Measurements from ENCODE around the gene EPHA8. TPM values are rescaled to one million over a fixed set of nuclear protein-coding genes. Genes with fewer than 3 reads are reported as not detected.

Gene EPHA8
- total and polyA plus RNA-seq, 2 of the 4 experiments (the other 2 are of a cell fraction): not detected

DNA sequence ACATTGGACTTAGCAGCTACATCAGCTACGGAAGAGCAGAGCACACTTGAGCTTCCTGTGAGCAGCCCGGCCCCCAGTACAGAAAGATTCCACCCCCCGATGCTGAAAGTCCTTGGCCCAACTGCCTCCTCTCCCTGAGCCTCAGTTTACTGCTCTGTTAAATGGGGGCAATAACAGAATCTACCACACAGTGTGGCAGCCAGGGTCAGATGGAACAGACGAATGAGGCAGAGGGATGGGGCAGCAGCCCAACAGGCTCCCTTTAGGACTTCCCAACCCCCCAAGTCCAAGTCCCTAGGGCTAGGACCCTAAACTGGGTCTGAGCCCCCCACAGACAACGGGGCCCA lies 50.3 kb downstream of the EPHA8 start:
- TF ChIP-seq SMC3 (IDR thresholded peaks at IDR 0.05; ENCODE audit: low read depth, low read length) (no peak), MAZ (IDR thresholded peaks at IDR 0.05; ENCODE audit: borderline replicate concordance, low read depth, low read length) (no peak)
- H2AK5ac ChIP-seq (ENCODE audit: low read depth, low read length): no peak overlapping the region
- peaks cover 40% of the 10 kb centered on the region for H3K27me3 ChIP-seq (ENCODE audit: control insufficient read depth, insufficient read depth, low read length)
- no peaks in the 10 kb centered on the region for H3K4me1 ChIP-seq (ENCODE audit: control insufficient read depth, insufficient read depth, low read length)
- H2AK9ac ChIP-seq (replicated peaks; ENCODE audit: low read depth, low read length, poor library complexity): no peak overlapping the region
- no peak overlapping the region for H3K27ac ChIP-seq (ENCODE audit: insufficient read depth, low read length)
- in situ Hi-C loops (cut with MboI; ENCODE audit: low sequenced_read_pairs) (no loop called here), dilution Hi-C loops (cut with HindIII; ENCODE audit: low sequenced_read_pairs, unreplicated experiment) (no loop called here), intact Hi-C loops (cut with micrococcal nuclease) (no loop called here)
- no peak overlapping the region for H2BK5ac ChIP-seq (ENCODE audit: low read depth, low read length, poor library complexity, severe bottlenecking)
- no peak overlapping the region for H4K91ac ChIP-seq (ENCODE audit: insufficient read depth, low read depth, low read length)
- ATAC-seq (ENCODE audit: low read depth) (no peak), DNase-seq (no peak)
- H3K36me3 ChIP-seq (ENCODE audit: control insufficient read depth, insufficient read depth, low read length): no peaks in the 10 kb centered on the region
- no peak overlapping the region for H3K18ac ChIP-seq (ENCODE audit: low read depth, low read length)
- no peaks in the 10 kb centered on the region for H3K9me3 ChIP-seq (ENCODE audit: control insufficient read depth, insufficient read depth, low read length)
- H2BK15ac ChIP-seq (ENCODE audit: low read depth, low read length): no peak overlapping the region
- H3K23ac ChIP-seq (ENCODE audit: low read depth, low read length): no peak overlapping the region
- no peak overlapping the region for H3K14ac ChIP-seq (replicated peaks; ENCODE audit: low read depth, low read length)
- BruUV-seq (replicated peaks): no TSS peak
- no peak overlapping the region for H3K9ac ChIP-seq (ENCODE audit: low read depth, low read length)
- no peak overlapping the region for H2BK120ac ChIP-seq (ENCODE audit: low read depth, low read length)
- no peak overlapping the region for H3K56ac ChIP-seq (ENCODE audit: extremely low read depth, insufficient read depth, low read length)
- H3K4ac ChIP-seq (ENCODE audit: low read depth, low read length): no peak overlapping the region
- H3K4me3 ChIP-seq (ENCODE audit: insufficient read depth, low read depth, low read length): no peak overlapping the region
- H4K20me1 ChIP-seq (ENCODE audit: insufficient read depth, low read length): peaks cover 4% of the 10 kb centered on the region; the same call in 1 of the 2 replicates
- ChIA-PET POLR2A (ENCODE audit: unreplicated experiment) (no interaction called here), CTCF (no interaction called here)
- H4K5ac ChIP-seq (ENCODE audit: low read depth, low read length): no peak overlapping the region
- H3K4me2 ChIP-seq (ENCODE audit: low read depth, low read length): no peak overlapping the region
- no peaks in the 10 kb centered on the region; the same call in 1 of the 2 replicates for H3K9me1 ChIP-seq (ENCODE audit: insufficient read depth, low read length)
- no peak overlapping the region for H2AFZ ChIP-seq (replicated peaks; ENCODE audit: low read length, poor library complexity)
- H2BK20ac ChIP-seq (ENCODE audit: low read depth, low read length): no peak overlapping the region
- no CpG with 5 or more reads among the region's 5 CpGs for WGBS, 2 experiments (ENCODE audit: extremely low coverage in 2 of 2, insufficient read length in 1 of 2)
- no peak overlapping the region for H4K8ac ChIP-seq (ENCODE audit: low read depth in 2 of 2, low read length in 2 of 2)
- H3K79me1 ChIP-seq (ENCODE audit: low read depth in 1 of 2, low read length in 2 of 2): no peaks in the 10 kb centered on the region
